Measurements from ENCODE around the gene GOLGA1. TPM values are rescaled to one million over a fixed set of nuclear protein-coding genes. Genes with fewer than 3 reads are reported as not detected.

The GOLGA1 gene
- total RNA-seq, 2 experiments from 2014 or later: 23.4 to 26.8 TPM

DNA sequence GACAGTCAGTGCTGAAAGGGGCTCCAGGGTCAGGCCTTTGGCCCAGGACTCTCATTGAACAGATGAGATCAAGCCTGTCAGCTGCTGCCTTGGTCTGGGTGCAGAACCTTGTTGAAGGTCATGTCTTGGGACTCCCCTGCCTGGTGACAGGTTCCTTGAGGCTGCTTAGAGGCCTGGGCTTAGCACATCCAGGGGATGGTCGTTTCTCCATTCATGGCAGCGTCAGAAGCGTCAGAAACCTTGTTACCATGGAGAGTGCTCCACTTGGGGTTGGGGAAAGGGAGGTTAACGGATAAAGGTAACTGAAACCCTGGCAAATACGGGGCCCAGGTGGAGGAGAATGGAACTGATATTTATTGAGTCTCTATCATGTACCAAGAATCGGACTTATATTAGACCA, 70.2 kb downstream of the GOLGA1 start:
- Mint-ChIP-seq H3K27me3 (no peaks in the 10 kb centered on the region), H3K36me3 (peaks cover 29% of the 10 kb centered on the region), H3K4me3 (peak overlapping the region; percentile 98), H3K4me1 (peaks cover 36% of the 10 kb centered on the region), H3K27ac (peak overlapping the region; percentile 98), H3K9me3 (no peaks in the 10 kb centered on the region)
- POLR2A ChIA-PET: interaction anchor here (0.6 to 6.0 kb wide), 9 partner anchors 8 to 370 kb away, joined by 3 to 76 read pairs (median 6); partner anchors contain the start of genes ARPC5L, HSPA5 and RPL35
- ATAC-seq (ENCODE audit: low read depth): no peak
- DNase-seq: no peak

DNA sequence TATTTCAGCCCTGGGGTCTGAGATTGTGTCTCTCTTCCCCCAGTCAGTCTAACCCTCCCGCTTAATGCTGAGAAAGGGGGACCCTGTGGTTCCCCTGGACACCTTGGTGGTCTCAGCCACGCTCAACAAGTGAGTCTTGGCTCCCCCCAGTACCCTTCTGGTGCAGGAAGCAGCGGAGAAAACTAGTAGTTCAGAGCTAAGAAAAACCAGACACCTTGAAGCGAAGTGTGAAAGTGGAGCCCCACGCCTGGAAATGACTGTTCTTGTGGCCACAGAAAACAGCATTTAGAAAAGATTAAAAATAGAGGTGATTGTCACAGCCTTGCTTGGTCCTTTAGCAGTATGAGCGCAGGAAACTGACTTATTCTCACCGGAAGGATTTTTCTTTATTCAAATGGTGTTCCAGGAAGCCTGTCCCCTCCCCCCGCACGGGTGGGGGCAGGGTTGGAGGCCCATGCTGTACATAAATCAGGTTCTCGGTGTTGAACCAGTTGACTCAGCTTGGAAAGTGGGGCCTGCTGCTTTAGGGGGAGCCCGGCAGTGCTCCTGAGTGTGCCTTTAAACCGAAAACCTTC, 70.8 kb downstream of the GOLGA1 start:
- H3K27ac Mint-ChIP-seq: peak overlapping the region; percentile 98
- POLR2A ChIA-PET: interaction anchor here (0.6 to 6.0 kb wide), 15 partner anchors 8 to 371 kb away, joined by 3 to 76 read pairs (median 3); partner anchors contain the start of genes ARPC5L, GOLGA1, HSPA5 and RPL35
- peaks cover 36% of the 10 kb centered on the region for H3K4me1 Mint-ChIP-seq
- ATAC-seq (ENCODE audit: low read depth) (peak; percentile 53), DNase-seq (peak; percentile 86)
- H3K4me3 Mint-ChIP-seq: peak overlapping the region; percentile 98
- no peaks in the 10 kb centered on the region for H3K9me3 Mint-ChIP-seq
- no peaks in the 10 kb centered on the region for H3K27me3 Mint-ChIP-seq
- H3K36me3 Mint-ChIP-seq: peaks cover 29% of the 10 kb centered on the region

DNA sequence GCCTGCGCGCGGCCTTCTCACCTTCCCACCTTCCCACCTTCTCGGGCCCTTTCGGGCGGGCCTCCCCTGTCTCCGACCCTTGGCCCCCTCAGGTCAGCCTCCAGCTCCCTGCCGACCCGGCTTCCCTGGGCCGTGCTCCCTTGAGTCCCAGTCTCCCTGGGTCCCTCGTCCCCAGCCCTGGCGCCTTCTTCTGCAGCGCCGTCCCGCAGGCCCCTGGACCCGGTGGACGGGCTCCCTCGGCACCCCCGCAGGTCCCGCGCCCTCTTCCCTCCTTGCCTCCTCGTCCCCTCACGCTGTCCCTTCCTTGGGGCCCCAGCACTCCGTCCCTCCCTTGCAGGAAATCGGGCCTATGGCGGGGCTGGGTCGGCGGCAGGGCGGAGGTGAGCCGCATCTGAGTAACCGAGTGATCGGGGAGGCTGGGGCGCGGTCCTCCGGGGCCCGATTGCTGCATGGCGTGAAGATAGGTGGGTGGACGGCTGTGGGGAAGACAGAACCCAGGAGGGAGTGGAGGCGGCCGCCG, 71.4 kb downstream of the GOLGA1 start:
- POLR2A ChIA-PET: interaction anchor here (0.6 to 6.0 kb wide), 12 partner anchors 8 to 392 kb away, joined by 3 to 76 read pairs (median 6); partner anchors contain the start of genes ARPC5L, GAPVD1, GOLGA1 and HSPA5
- H3K36me3 Mint-ChIP-seq: peaks cover 24% of the 10 kb centered on the region
- peak overlapping the region; percentile 98 for H3K4me3 Mint-ChIP-seq
- DNase-seq (no peak), ATAC-seq (ENCODE audit: low read depth) (peak; percentile 14)
- peak overlapping the region; percentile 98 for H3K27ac Mint-ChIP-seq
- H3K9me3 Mint-ChIP-seq: no peaks in the 10 kb centered on the region
- H3K4me1 Mint-ChIP-seq: peaks cover 36% of the 10 kb centered on the region
- H3K27me3 Mint-ChIP-seq: no peaks in the 10 kb centered on the region

DNA sequence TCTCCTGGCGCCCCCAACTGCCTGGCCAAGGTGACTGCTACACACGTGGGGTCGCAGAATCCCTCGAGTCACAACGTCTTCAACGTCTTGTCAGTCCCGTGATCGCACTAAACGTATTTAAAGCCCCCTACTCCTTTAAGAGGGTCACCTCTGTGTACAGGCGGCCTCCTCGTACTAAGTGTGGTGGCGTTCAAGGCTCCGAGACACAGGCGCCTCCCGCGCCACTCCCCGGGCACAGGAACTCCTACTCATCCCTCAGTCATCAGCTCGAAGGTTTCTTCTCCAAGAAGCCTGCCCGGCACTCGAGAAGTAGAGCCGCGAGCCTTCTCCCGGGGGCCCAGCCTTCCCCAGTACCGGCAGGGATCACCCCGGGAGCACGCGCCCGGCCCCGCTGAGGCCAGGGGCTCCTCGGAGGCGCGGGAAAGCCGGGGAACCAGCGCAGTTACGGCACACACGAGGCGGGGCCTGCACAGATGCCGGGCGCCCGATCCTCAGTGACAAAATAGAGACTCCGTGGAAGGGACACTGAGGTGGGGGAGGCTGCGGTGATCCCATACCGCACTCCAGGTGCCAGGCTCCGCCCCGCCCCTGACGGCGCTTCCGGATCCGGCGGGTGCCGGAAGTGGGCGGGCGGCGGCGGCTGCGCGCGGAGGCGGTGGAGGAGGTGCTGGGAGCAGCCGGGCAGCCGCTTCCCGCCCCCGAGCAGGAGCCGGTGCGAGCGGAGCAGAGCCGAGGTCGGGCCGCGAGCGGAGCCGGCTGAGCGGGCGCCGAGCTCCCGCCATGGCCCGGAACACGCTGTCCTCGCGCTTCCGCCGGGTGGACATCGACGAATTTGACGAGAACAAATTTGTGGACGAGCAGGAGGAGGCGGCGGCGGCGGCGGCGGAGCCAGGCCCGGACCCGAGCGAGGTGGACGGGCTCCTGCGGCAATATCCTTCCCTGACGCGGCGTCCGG, 72.1 kb downstream of the GOLGA1 start:
- ATAC-seq (ENCODE audit: low read depth) (peak; percentile 72), DNase-seq (peak; percentile 97)
- peak overlapping the region; percentile 98 for H3K4me3 Mint-ChIP-seq
- H3K9me3 Mint-ChIP-seq: no peaks in the 10 kb centered on the region
- peak overlapping the region; percentile 98 for H3K27ac Mint-ChIP-seq
- H3K36me3 Mint-ChIP-seq: peaks cover 22% of the 10 kb centered on the region
- peaks cover 38% of the 10 kb centered on the region for H3K4me1 Mint-ChIP-seq
- no peaks in the 10 kb centered on the region for H3K27me3 Mint-ChIP-seq
- POLR2A ChIA-PET: interaction anchor here (0.6 to 6.0 kb wide), 11 partner anchors 7 to 392 kb away, joined by 3 to 76 read pairs (median 6); partner anchors contain the start of genes ARPC5L, GAPVD1, GOLGA1 and HSPA5

DNA sequence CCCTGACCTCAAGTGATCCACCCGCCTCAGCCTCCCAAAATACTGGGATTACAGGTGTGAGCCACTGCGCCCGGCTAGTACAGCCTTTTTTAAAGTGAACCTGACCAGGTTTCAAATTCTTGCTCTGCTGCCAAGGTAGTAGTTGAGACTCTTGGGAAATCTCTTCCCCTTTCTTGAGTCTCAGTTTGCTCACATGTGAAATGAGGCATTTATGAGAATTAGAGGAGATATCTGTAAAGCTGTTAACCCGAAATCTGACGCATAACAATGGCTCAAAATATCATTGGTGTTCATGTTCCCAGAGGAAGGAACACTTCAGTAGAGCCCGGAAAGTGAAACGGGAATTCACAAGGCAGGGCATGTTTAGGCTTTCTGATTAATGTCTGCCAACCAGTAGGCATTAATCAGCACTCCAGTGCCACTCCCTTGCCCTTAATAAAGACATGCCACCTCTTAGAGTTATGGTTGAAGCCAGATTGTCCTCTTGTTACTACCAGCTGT, 77.5 kb downstream of the GOLGA1 start:
- Mint-ChIP-seq H3K4me3 (peak overlapping the region; percentile 45), H3K4me1 (peaks cover 33% of the 10 kb centered on the region), H3K27ac (peak overlapping the region; percentile 42), H3K27me3 (no peaks in the 10 kb centered on the region), H3K36me3 (peaks cover 13% of the 10 kb centered on the region), H3K9me3 (no peaks in the 10 kb centered on the region)
- ATAC-seq (ENCODE audit: low read depth): no peak
- POLR2A ChIA-PET: interaction anchor here (2.7 to 3.5 kb wide), 2 partner anchors 8 to 378 kb away, joined by 13 to 76 read pairs; partner anchors contain the start of gene HSPA5
- DNase-seq: no peak

DNA sequence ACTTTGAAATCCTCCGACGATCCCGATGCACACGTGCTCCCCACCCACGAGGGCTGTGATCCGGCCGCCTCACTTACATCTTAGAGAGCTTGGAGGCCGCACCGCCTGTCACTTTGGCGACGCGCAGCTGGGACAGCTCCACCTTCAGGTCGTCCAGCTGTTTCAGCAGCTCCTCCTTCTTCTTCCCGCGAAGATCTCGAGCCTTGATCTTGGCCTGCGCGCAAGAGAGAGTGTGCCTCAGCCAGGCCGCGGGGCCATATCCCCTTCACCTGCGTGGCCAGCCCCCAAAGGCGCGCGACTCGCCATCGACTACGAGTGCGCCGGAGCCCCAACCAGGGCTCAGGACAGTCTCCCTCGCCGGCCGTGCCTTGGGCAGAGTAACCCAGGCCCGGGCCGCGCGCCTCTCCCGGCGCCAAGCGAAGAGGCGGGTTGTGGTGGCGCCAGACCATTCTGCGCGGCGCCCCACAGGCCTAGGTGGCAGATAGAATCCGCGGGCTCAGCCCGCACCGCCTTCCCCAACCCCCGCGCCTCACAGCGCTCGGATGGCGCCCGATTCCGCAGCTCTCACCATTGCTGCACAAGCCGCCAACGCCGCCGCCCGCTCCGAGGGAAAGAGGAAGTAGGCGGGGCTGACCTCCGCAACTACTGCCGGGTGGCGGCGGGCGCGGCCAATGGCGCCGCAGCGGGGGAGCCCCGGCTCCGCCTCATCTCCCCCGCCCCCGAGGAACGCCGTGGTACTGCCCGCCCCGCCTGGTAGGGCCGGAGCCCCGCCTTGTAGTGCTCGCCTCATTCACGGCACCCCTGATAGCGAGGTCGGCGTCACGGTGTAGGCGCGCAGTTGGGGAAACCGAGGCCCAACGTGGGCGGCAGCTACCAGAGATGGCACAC, 79.3 kb downstream of the GOLGA1 start, which contains the start of the genes ARPC5L and RPL35:
TSS of gene ARPC5L (plus strand) at position 789 of the 888 bp plus-strand sequence. CDS start 7,161 bp downstream, outside the sequence.
TSS of gene RPL35 (minus strand) at position 616 of the 888 bp plus-strand sequence. CDS start at position 571, 45 bp downstream.
- H3K36me3 Mint-ChIP-seq: peaks cover 17% of the 10 kb centered on the region
- POLR2A ChIA-PET: interaction anchor here (0.5 to 3.5 kb wide), 18 partner anchors 9 to 550 kb away, joined by 3 to 76 read pairs (median 6); partner anchors contain the start of genes GOLGA1, HSPA5, NR6A1 and WDR38
- no peaks in the 10 kb centered on the region for H3K27me3 Mint-ChIP-seq
- H3K4me1 Mint-ChIP-seq: peaks cover 23% of the 10 kb centered on the region
- peak; percentile 95 for ATAC-seq (ENCODE audit: low read depth)
- peak within 1 kb of the TSS; percentile 98 for H3K27ac Mint-ChIP-seq
- H3K4me3 Mint-ChIP-seq: peak within 1 kb of the TSS; percentile 91
- DNase-seq: peak; percentile 97
- no peaks in the 10 kb centered on the region for H3K9me3 Mint-ChIP-seq

DNA sequence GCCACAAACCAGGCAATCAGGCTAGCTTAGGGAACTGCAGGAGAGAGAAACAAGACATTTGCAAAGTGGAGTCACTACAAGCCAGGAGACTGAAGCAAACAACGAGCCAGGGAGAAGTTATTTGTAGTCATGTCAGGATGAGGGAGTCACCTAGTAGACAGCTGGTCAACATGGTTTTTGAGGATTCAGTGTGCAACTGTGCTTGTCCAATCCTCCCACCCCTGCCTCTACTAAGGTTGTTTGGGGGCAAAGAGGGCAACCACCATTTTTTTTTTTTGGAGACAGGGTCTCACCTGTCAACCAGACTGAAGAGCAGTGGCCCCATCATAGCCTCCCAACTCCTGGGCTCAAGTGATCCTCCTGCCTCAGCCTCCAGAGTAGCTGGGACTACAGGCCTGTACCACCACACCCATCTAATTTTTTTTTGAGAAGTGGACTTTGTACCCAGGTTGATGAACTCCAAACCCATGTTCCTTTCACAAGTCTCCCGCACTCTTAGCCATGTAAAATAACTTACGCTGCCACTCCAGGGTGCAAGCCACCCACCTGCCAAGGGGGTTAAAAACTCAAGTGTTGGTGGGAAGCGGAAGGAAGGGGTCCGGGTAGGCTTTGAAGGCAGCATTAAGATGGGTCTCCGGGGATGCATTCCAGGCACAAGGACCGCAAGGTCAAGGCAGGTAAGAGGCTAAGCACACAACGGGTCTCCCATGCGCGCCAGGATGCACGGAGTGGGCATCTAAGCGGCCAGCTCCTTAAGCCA, 80.1 kb downstream of the GOLGA1 start:
- Mint-ChIP-seq H3K27ac (peak overlapping the region; percentile 98), H3K4me3 (peak overlapping the region; percentile 91), H3K36me3 (peaks cover 17% of the 10 kb centered on the region), H3K4me1 (peaks cover 23% of the 10 kb centered on the region), H3K9me3 (no peaks in the 10 kb centered on the region), H3K27me3 (no peaks in the 10 kb centered on the region)
- POLR2A ChIA-PET: interaction anchor here (0.7 to 3.5 kb wide), 15 partner anchors 8 to 380 kb away, joined by 3 to 76 read pairs (median 6); partner anchors contain the start of genes GOLGA1, HSPA5, NR6A1 and WDR38
- ATAC-seq (ENCODE audit: low read depth): no peak
- DNase-seq: no peak

DNA sequence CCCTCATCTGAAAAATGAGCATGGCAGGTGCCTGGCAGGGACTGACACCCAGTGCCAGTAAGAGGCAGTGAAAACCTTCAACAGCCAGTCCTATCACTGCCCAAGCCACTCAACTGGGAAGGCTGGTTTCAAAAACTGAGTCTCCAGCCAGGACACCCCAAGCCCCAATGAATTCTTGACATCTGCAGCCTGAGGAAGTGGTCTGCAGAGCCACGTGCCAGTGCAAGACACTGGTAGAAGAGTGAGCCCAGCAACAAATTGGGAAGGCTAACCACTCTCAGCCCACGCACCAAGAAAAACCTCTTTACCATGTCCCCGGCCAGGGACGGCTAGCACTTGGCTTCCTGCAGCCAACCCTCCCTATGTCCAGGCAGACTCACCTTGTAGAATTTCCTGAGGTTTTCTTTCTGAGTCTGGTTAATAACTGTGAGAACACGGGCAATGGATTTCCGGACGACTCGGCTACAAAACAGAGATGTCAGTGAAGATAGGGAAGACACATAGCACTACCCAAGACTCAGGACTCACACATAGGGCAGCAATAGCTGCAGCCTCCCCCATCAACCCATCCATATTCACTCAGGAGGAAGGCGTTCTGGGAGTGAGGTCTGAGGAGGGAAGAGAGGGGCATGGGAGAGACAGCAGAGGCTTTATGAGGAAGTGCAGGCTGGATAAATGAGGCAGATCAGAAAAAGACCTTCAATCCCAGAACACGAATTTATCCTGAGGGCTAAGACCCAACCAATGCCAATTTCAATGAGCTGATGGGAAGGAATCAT, 80.9 kb downstream of the GOLGA1 start:
- H3K36me3 Mint-ChIP-seq: peaks cover 17% of the 10 kb centered on the region
- peaks cover 23% of the 10 kb centered on the region for H3K4me1 Mint-ChIP-seq
- H3K4me3 Mint-ChIP-seq: peak overlapping the region; percentile 91
- no peaks in the 10 kb centered on the region for H3K9me3 Mint-ChIP-seq
- ATAC-seq (ENCODE audit: low read depth): no peak
- POLR2A ChIA-PET: interaction anchor here (2.6 to 3.5 kb wide), 4 partner anchors 11 to 89 kb away, joined by 14 to 76 read pairs (median 16); partner anchors contain the start of genes GOLGA1 and NR6A1
- peak overlapping the region; percentile 77 for H3K27ac Mint-ChIP-seq
- no peaks in the 10 kb centered on the region for H3K27me3 Mint-ChIP-seq
- no peak for DNase-seq

DNA sequence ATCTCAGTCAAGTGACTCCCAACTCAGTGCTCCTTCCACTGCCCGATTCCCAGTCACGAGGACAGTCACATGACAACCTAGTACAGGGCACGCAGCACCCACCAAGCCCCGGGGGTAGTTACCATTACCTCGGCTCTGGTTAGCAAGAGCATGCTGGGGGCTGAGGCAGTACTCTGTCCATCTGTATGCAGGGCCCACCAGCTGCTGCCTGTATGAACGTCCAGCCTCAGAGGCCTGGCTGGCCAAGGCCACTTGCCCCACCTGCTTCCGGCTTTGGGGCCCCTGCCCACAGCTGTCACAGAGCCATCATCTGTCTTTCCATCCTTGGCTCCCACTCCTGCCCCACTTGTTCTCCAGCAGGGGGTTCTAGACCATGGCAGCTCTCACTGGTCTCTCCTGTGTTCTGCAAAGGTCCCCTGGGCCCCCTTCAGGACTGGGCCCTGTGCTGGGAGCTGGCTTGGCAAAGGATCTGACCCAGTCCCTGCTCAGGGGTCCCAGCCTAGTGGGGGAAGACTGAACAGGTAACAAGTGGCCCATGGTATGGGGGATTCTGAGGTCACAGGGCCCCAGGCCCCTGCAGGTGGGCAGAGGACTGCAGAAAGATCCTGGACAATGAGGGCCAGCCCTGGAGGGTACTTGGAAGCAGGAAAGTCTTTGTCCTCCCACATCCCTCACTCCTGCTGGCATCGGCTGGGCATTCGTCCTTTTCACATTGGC, 82.4 kb downstream of the GOLGA1 start:
- Mint-ChIP-seq H3K36me3 (peaks cover 16% of the 10 kb centered on the region), H3K27me3 (no peaks in the 10 kb centered on the region), H3K4me1 (peaks cover 18% of the 10 kb centered on the region), H3K4me3 (no peak overlapping the region), H3K9me3 (no peaks in the 10 kb centered on the region), H3K27ac (no peak overlapping the region)
- DNase-seq (no peak), ATAC-seq (ENCODE audit: low read depth) (no peak)
- POLR2A ChIA-PET: interaction anchor here (1.6 kb wide), 1 partner anchor 11 kb away, joined by 3 read pairs; no protein-coding TSS in a partner anchor

DNA sequence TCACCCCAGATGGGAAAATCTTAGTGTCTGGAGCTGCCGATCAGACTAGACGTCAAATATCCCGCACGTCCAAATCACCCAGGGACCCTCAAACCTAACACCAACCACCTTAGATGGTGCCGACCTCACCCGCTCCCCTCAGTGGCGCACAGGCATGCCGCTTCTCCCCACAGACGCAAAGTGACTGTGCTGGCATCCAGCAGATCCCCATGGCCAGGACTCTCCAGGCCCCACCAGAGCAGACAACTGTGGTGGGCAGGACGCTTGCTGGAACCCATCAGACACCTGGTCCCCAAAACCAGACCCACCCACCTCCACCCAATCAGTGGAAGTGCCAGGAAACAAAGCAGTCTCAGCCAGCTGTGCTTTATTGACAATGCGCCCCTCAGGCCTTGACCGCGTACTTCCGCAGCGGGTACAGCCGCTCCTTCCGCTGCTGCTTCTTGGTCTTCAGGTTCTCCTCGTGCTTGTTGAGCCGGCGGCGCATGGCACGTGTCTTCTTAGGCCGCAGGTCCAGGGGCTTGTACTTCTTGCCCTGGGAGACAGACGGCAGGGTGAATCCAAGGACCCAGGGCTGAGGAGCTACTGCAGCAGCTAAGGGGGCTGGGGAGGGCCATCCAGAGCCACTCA, 83.2 kb downstream of the GOLGA1 start:
- peaks cover 2% of the 10 kb centered on the region for H3K27me3 Mint-ChIP-seq
- POLR2A ChIA-PET: interaction anchor here (1.0 to 1.6 kb wide), 3 partner anchors 12 to 19 kb away, joined by 3 to 6 read pairs (median 3); no protein-coding TSS in a partner anchor
- DNase-seq (no peak), ATAC-seq (ENCODE audit: low read depth) (no peak)
- peaks cover 16% of the 10 kb centered on the region for H3K36me3 Mint-ChIP-seq
- peaks cover 22% of the 10 kb centered on the region for H3K4me1 Mint-ChIP-seq
- no peak overlapping the region for H3K4me3 Mint-ChIP-seq
- H3K9me3 Mint-ChIP-seq: no peaks in the 10 kb centered on the region
- H3K27ac Mint-ChIP-seq: no peak overlapping the region
